HCT116 (cell line): Measurements from ENCODE around the gene ATP6V1B1.
A peak's percentile ranks its signal among the peaks of the same experiment; 100 is the strongest.

Experiments
- CEBPB ChIP-seq: IDR thresholded peaks from 2 replicates; pipeline ENCODE4 v1.6.1; 2012; ENCODE audit warnings: low read depth
- POLR2A ChIP-seq: IDR thresholded peaks from 2 replicates; pipeline ENCODE4 v1.7.0; 2011; ENCODE audit warnings: borderline replicate concordance; ENCODE audit not compliant: insufficient read depth, insufficient read length; ENCODE audit errors: extremely low read depth
- POLR2AphosphoS5 ChIP-seq: IDR thresholded peaks from 2 replicates; pipeline ENCODE4 v1.6.1; 2011; ENCODE audit warnings: mild to moderate bottlenecking, low read depth, low read length, moderate library complexity
- RAD21 ChIP-seq: IDR thresholded peaks from 2 replicates; pipeline ENCODE4 v1.6.1; 2012; ENCODE audit warnings: low read depth, mild to moderate bottlenecking
- SRF ChIP-seq: IDR thresholded peaks from 2 replicates; pipeline ENCODE4 v1.6.1; 2012; ENCODE audit warnings: low read depth
- ZFX ChIP-seq: fragments of 450-650 bp; IDR thresholded peaks from 2 replicates; pipeline ENCODE4 v1.6.1; 2017
- ZNF274 ChIP-seq: fragments of 200-500 bp; sonication (Bioruptor generic); IDR thresholded peaks from 2 replicates; pipeline ENCODE4 v1.6.1; 2014; ENCODE audit warnings: mild to moderate bottlenecking, low read depth, low read length, inconsistent platforms
- TF ChIP-seq, protein P1 (sequence below), 3 experiments: fragments of 200-600 bp in 1 of 3; sonication (generic) in 1 of 3; IDR thresholded peaks in 2 of 3; conservative IDR thresholded peaks in 1 of 3; 2 replicates each; pipeline ENCODE4 v1.5.1; 2012 to 2017; ENCODE audit warnings: low read depth in 2 of 3, low read length in 2 of 3, antibody characterized with exemption in 1 of 3, borderline replicate concordance in 1 of 3, control low read depth in 1 of 3, mild to moderate bottlenecking in 1 of 3, mixed read lengths in 1 of 3, mixed run types in 1 of 3, moderate library complexity in 1 of 3; ENCODE audit not compliant: insufficient read depth in 1 of 3
- TF ChIP-seq, protein P2 (sequence below): IDR thresholded peaks from 2 replicates; pipeline ENCODE4 v1.6.1; 2012; ENCODE audit warnings: low read depth
- TF ChIP-seq, protein P3 (sequence below): IDR thresholded peaks from 2 replicates; pipeline ENCODE4 v1.6.1; 2012
- TF ChIP-seq, protein P4 (sequence below): IDR thresholded peaks from 2 replicates; pipeline ENCODE4 v1.6.1; 2011; ENCODE audit warnings: mild to moderate bottlenecking, low read length, moderate library complexity; ENCODE audit not compliant: insufficient replicate concordance; ENCODE audit errors: extremely low read depth

DNA sequence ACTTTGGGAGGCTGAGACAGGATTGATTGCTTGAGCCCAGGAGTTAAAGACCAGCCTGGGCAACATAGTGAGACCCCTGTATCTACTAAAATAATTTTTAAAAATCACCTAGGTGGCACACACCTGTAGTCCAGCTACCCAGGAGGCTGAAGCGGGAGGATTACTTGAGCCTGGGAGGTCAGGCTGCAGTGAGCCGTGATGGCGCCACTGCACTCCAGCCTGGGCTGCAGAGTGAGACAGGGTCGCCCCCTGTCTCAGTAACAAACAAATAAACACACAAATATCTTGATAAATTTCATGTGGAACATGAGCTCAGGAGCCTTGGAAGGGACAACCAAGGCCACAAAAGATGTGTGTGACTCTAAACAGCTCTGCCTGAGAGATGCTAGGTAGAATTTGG, 31.0 kb downstream of the ATP6V1B1 start:
- TF ChIP-seq RAD21, result no peak
- TF ChIP-seq POLR2AphosphoS5, result no peak
- TF ChIP-seq ZNF274, result no peak
- TF ChIP-seq, protein P1, sequence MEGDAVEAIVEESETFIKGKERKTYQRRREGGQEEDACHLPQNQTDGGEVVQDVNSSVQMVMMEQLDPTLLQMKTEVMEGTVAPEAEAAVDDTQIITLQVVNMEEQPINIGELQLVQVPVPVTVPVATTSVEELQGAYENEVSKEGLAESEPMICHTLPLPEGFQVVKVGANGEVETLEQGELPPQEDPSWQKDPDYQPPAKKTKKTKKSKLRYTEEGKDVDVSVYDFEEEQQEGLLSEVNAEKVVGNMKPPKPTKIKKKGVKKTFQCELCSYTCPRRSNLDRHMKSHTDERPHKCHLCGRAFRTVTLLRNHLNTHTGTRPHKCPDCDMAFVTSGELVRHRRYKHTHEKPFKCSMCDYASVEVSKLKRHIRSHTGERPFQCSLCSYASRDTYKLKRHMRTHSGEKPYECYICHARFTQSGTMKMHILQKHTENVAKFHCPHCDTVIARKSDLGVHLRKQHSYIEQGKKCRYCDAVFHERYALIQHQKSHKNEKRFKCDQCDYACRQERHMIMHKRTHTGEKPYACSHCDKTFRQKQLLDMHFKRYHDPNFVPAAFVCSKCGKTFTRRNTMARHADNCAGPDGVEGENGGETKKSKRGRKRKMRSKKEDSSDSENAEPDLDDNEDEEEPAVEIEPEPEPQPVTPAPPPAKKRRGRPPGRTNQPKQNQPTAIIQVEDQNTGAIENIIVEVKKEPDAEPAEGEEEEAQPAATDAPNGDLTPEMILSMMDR (IDR thresholded peaks at IDR 0.05 in 2 of 3, conservative IDR thresholded peaks at IDR 0.05 in 1 of 3; ENCODE audit: borderline replicate concordance in 1 of 3, insufficient read depth in 1 of 3, low read depth in 2 of 3, low read length in 2 of 3), result 0 out of 6 replicates have a peak, but pooled peaks of 1 of the 3 experiments have one; percentile 9
- TF ChIP-seq SRF, result no peak
- no peak for TF ChIP-seq POLR2A
- no peak for TF ChIP-seq CEBPB
- TF ChIP-seq ZFX, result no peak
- TF ChIP-seq, protein P2, sequence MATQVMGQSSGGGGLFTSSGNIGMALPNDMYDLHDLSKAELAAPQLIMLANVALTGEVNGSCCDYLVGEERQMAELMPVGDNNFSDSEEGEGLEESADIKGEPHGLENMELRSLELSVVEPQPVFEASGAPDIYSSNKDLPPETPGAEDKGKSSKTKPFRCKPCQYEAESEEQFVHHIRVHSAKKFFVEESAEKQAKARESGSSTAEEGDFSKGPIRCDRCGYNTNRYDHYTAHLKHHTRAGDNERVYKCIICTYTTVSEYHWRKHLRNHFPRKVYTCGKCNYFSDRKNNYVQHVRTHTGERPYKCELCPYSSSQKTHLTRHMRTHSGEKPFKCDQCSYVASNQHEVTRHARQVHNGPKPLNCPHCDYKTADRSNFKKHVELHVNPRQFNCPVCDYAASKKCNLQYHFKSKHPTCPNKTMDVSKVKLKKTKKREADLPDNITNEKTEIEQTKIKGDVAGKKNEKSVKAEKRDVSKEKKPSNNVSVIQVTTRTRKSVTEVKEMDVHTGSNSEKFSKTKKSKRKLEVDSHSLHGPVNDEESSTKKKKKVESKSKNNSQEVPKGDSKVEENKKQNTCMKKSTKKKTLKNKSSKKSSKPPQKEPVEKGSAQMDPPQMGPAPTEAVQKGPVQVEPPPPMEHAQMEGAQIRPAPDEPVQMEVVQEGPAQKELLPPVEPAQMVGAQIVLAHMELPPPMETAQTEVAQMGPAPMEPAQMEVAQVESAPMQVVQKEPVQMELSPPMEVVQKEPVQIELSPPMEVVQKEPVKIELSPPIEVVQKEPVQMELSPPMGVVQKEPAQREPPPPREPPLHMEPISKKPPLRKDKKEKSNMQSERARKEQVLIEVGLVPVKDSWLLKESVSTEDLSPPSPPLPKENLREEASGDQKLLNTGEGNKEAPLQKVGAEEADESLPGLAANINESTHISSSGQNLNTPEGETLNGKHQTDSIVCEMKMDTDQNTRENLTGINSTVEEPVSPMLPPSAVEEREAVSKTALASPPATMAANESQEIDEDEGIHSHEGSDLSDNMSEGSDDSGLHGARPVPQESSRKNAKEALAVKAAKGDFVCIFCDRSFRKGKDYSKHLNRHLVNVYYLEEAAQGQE, result no peak
- TF ChIP-seq, protein P3, sequence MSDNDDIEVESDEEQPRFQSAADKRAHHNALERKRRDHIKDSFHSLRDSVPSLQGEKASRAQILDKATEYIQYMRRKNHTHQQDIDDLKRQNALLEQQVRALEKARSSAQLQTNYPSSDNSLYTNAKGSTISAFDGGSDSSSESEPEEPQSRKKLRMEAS, result no peak
- TF ChIP-seq, protein P4, sequence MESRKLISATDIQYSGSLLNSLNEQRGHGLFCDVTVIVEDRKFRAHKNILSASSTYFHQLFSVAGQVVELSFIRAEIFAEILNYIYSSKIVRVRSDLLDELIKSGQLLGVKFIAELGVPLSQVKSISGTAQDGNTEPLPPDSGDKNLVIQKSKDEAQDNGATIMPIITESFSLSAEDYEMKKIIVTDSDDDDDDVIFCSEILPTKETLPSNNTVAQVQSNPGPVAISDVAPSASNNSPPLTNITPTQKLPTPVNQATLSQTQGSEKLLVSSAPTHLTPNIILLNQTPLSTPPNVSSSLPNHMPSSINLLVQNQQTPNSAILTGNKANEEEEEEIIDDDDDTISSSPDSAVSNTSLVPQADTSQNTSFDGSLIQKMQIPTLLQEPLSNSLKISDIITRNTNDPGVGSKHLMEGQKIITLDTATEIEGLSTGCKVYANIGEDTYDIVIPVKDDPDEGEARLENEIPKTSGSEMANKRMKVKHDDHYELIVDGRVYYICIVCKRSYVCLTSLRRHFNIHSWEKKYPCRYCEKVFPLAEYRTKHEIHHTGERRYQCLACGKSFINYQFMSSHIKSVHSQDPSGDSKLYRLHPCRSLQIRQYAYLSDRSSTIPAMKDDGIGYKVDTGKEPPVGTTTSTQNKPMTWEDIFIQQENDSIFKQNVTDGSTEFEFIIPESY, result no peak
